MM.1S (cell line): ENCODE results near the gene CHTF18.

Experiments
- EZH2 ChIP-seq: fragments of 300-600 bp; sonication (generic); optimal IDR thresholded peaks from 2 replicates; pipeline ENCODE3; 2017; ENCODE audit warnings: low read depth, mild to moderate bottlenecking, antibody characterized with exemption, low read length, mixed read lengths
- TF ChIP-seq, protein P1 (sequence below): fragments of 300-600 bp; sonication (generic); IDR thresholded peaks from 2 replicates; pipeline ENCODE4 v1.5.1; 2016; ENCODE audit warnings: antibody characterized with exemption, low read length, mixed read lengths

DNA sequence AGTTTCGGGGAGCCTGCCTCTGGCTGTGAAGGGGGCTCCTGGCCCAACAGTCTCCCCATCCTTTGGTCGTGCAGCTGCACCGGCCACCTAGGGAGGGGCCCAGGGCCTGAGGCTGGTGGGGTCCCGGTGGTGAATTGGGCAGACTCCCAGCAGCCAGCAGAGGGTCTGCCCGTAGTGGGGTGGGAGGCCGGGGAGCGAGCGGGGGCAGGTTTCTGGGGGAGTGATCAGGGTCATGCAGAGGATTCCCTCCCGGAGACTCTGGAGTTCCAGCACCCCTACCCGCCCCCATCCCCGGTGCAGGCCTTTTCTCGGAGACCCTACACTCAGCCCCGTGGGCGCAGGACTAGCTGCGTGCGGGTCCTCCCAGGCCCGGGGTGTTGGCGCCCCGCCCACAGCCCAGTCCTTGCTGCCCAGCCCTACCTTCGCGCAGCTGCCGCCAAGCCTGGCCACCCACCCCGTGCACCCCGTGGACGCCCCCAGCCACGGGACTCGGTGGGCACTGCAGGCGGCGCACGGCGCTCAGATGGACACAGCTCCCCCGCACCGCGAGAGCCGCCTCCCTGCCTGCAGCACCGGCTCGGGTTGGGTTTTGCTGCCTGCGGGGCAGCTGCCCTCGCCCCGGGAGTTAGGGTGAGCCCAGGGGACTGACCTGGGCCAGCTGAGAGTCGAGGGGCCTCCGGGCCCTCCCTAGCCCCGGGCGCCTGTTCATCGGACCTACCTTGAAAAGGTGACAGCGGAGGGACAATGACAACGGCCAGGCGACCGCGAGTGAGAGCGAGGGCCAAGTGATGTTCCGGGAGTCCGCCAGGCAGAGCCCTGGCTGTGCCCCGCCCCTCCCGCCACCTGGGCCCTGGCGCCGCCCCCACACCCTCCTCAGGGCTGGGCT, 11.8 kb downstream of the CHTF18 start, which contains the start of gene GNG13:
- TF ChIP-seq, protein P1, sequence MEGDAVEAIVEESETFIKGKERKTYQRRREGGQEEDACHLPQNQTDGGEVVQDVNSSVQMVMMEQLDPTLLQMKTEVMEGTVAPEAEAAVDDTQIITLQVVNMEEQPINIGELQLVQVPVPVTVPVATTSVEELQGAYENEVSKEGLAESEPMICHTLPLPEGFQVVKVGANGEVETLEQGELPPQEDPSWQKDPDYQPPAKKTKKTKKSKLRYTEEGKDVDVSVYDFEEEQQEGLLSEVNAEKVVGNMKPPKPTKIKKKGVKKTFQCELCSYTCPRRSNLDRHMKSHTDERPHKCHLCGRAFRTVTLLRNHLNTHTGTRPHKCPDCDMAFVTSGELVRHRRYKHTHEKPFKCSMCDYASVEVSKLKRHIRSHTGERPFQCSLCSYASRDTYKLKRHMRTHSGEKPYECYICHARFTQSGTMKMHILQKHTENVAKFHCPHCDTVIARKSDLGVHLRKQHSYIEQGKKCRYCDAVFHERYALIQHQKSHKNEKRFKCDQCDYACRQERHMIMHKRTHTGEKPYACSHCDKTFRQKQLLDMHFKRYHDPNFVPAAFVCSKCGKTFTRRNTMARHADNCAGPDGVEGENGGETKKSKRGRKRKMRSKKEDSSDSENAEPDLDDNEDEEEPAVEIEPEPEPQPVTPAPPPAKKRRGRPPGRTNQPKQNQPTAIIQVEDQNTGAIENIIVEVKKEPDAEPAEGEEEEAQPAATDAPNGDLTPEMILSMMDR = no peak
- no peak for TF ChIP-seq EZH2
